HL-60 (cell line): ENCODE measurements around the gene ATRN.

Experiments
- TF ChIP-seq, protein P1 (sequence below): IDR thresholded peaks from one replicate; pipeline ENCODE4 v1.5.1; 2011; ENCODE audit warnings: low read length, control low read depth, inconsistent platforms; ENCODE audit not compliant: insufficient read depth
- TF ChIP-seq, protein P2 (sequence below): IDR thresholded peaks from 2 replicates; pipeline ENCODE4 v1.6.1; 2012; ENCODE audit warnings: low read depth; ENCODE audit not compliant: insufficient replicate concordance

DNA sequence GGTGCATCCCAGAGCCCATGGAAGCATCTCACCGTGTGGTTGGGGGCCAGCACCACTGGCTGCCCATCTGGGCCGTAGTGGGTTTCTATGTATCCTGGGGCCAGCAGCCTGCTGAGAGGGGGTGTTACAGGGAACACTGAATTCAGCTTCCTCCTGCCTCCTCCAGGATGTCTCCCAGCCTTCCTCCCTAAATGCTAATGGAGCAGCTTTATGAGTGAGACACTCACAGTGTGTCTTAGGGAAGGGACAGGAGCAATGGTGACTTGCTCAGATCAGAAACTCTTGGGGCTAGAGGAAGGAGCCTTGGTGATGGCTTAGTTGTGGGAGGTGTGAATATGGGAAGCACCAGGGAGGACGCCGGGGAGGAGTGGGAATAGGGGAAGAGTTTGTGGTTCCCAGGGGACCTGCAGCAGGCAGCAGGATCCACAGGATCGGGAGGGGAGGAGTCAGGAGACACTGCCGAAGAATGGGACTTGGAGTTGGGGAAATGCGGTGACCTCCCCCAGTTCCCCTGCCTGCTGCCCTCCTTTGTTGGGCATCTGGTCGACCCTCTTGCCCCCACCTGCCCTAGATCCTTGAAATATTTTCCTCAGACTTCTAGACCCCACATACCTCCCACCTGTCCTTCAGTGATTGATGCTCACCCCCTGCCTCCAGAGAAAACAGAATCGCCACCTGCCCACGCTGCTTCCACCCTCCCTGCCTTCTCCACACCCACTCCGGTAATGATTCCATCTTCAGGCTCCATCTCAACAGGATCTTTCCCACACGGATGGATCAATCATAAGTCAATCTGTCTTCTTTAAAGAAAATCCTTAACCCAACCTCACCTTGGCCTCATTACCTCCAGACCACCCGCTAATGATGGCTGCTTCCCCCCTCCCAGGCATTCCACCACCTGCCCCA lies 204.4 kb downstream of the ATRN start:
- TF ChIP-seq, protein P1, sequence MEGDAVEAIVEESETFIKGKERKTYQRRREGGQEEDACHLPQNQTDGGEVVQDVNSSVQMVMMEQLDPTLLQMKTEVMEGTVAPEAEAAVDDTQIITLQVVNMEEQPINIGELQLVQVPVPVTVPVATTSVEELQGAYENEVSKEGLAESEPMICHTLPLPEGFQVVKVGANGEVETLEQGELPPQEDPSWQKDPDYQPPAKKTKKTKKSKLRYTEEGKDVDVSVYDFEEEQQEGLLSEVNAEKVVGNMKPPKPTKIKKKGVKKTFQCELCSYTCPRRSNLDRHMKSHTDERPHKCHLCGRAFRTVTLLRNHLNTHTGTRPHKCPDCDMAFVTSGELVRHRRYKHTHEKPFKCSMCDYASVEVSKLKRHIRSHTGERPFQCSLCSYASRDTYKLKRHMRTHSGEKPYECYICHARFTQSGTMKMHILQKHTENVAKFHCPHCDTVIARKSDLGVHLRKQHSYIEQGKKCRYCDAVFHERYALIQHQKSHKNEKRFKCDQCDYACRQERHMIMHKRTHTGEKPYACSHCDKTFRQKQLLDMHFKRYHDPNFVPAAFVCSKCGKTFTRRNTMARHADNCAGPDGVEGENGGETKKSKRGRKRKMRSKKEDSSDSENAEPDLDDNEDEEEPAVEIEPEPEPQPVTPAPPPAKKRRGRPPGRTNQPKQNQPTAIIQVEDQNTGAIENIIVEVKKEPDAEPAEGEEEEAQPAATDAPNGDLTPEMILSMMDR, result no peak
- TF ChIP-seq, protein P2, sequence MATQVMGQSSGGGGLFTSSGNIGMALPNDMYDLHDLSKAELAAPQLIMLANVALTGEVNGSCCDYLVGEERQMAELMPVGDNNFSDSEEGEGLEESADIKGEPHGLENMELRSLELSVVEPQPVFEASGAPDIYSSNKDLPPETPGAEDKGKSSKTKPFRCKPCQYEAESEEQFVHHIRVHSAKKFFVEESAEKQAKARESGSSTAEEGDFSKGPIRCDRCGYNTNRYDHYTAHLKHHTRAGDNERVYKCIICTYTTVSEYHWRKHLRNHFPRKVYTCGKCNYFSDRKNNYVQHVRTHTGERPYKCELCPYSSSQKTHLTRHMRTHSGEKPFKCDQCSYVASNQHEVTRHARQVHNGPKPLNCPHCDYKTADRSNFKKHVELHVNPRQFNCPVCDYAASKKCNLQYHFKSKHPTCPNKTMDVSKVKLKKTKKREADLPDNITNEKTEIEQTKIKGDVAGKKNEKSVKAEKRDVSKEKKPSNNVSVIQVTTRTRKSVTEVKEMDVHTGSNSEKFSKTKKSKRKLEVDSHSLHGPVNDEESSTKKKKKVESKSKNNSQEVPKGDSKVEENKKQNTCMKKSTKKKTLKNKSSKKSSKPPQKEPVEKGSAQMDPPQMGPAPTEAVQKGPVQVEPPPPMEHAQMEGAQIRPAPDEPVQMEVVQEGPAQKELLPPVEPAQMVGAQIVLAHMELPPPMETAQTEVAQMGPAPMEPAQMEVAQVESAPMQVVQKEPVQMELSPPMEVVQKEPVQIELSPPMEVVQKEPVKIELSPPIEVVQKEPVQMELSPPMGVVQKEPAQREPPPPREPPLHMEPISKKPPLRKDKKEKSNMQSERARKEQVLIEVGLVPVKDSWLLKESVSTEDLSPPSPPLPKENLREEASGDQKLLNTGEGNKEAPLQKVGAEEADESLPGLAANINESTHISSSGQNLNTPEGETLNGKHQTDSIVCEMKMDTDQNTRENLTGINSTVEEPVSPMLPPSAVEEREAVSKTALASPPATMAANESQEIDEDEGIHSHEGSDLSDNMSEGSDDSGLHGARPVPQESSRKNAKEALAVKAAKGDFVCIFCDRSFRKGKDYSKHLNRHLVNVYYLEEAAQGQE, result no peak
